Type B pancreatic cell (in vitro differentiated cells): ENCODE measurements around the gene ZNF503. TPM values are rescaled to one million over a fixed set of nuclear protein-coding genes. Genes with fewer than 3 reads are reported as not detected.

Experiments used
- DNase-seq: peaks from one replicate; pipeline ENCODE4 v3.0.0; 2021; ENCODE audit warnings: mixed read lengths; ENCODE audit not compliant: unreplicated experiment; ENCODE audit errors: extremely low spot score
- H3K27ac Mint-ChIP-seq: 2 replicates; pipeline ENCODE4 v1.8.0; 2021; ENCODE audit warnings: mild to moderate bottlenecking, mixed read lengths
- H3K27me3 Mint-ChIP-seq: 2 replicates; pipeline ENCODE4 v1.8.0; 2021; ENCODE audit warnings: mixed read lengths
- H3K36me3 Mint-ChIP-seq: 2 replicates; pipeline ENCODE4 v1.8.0; 2021; ENCODE audit warnings: mixed read lengths
- H3K4me1 Mint-ChIP-seq: one replicate; pipeline ENCODE4 v1.8.0; 2021; ENCODE audit warnings: mixed read lengths; ENCODE audit not compliant: unreplicated experiment
- H3K4me3 Mint-ChIP-seq: 2 replicates; pipeline ENCODE4 v1.8.0; 2021; ENCODE audit warnings: mild to moderate bottlenecking, mixed read lengths
- H3K9me3 Mint-ChIP-seq: 2 replicates; pipeline ENCODE4 v1.8.0; 2021; ENCODE audit warnings: mixed read lengths
- total RNA-seq: library from RNA; stranded (reverse); gene quantifications from 2 replicates; pipeline ENCODE4 v1.2.1, GENCODE V29; 2021; ENCODE audit warnings: low replicate concordance
- TF ChIP-seq, protein P1 (sequence below): fragments of 200-600 bp; sonication (generic); conservative IDR thresholded peaks from 2 replicates; pipeline ENCODE4 v1.5.0; 2021; ENCODE audit warnings: antibody characterized with exemption, mild to moderate bottlenecking

Gene ZNF503
- total RNA-seq, 1 donor from 2014 or later, result 88.4 TPM

GRCh38 chr10:75392744-75393143, 8.8 kb downstream of the ZNF503 start:
- DNase-seq, result no peak
- H3K27me3 Mint-ChIP-seq, result peaks cover 43% of the 10 kb centered on the region
- TF ChIP-seq, protein P1, sequence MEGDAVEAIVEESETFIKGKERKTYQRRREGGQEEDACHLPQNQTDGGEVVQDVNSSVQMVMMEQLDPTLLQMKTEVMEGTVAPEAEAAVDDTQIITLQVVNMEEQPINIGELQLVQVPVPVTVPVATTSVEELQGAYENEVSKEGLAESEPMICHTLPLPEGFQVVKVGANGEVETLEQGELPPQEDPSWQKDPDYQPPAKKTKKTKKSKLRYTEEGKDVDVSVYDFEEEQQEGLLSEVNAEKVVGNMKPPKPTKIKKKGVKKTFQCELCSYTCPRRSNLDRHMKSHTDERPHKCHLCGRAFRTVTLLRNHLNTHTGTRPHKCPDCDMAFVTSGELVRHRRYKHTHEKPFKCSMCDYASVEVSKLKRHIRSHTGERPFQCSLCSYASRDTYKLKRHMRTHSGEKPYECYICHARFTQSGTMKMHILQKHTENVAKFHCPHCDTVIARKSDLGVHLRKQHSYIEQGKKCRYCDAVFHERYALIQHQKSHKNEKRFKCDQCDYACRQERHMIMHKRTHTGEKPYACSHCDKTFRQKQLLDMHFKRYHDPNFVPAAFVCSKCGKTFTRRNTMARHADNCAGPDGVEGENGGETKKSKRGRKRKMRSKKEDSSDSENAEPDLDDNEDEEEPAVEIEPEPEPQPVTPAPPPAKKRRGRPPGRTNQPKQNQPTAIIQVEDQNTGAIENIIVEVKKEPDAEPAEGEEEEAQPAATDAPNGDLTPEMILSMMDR, result no peak
- H3K36me3 Mint-ChIP-seq, result peaks cover 30% of the 10 kb centered on the region
- peak overlapping the region; percentile 51 for H3K4me3 Mint-ChIP-seq
- peaks cover 12% of the 10 kb centered on the region for H3K4me1 Mint-ChIP-seq
- H3K9me3 Mint-ChIP-seq, result peaks cover 4% of the 10 kb centered on the region
- H3K27ac Mint-ChIP-seq, result peak overlapping the region; percentile 53

GRCh38 chr10:75392271-75392670, 9.3 kb downstream of the ZNF503 start:
- Mint-ChIP-seq H3K27me3 (peaks cover 44% of the 10 kb centered on the region), H3K27ac (no peak overlapping the region)

DNA sequence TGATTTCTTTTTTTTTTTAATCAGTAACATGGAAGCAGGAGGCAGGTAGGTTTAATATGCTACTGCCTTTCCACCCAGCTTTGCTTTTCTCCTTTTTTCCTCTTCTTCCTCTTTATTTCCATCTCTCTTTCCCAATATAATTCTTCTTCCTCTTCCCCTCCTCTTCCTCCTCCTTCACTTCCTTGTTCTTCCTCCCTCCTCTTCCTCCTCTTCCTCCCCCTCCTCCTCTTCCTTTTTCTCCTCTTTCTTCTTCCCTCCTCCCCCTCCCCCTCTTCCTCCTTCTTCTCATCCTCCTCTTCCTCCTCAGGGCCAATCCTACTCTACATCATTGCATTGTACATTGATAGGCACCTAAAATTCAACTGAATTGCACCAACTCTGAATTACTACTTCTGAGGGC, 11.4 kb downstream of the ZNF503 start:
- no peak for DNase-seq
- TF ChIP-seq, protein P1, result no peak
- peaks cover 43% of the 10 kb centered on the region for H3K36me3 Mint-ChIP-seq
- H3K9me3 Mint-ChIP-seq, result peaks cover 18% of the 10 kb centered on the region
- no peak overlapping the region for H3K27ac Mint-ChIP-seq
- H3K27me3 Mint-ChIP-seq, result peaks cover 49% of the 10 kb centered on the region
- H3K4me3 Mint-ChIP-seq, result no peak overlapping the region
- H3K4me1 Mint-ChIP-seq, result peaks cover 11% of the 10 kb centered on the region

More at GRCh38 chr10:75392271-75392670, 9.3 kb downstream of the ZNF503 start:
- no peak for DNase-seq
- peaks cover 12% of the 10 kb centered on the region for H3K4me1 Mint-ChIP-seq
- peaks cover 30% of the 10 kb centered on the region for H3K36me3 Mint-ChIP-seq
- TF ChIP-seq, protein P1, result no peak
- H3K9me3 Mint-ChIP-seq, result peaks cover 4% of the 10 kb centered on the region
- peak overlapping the region; percentile 51 for H3K4me3 Mint-ChIP-seq

DNA sequence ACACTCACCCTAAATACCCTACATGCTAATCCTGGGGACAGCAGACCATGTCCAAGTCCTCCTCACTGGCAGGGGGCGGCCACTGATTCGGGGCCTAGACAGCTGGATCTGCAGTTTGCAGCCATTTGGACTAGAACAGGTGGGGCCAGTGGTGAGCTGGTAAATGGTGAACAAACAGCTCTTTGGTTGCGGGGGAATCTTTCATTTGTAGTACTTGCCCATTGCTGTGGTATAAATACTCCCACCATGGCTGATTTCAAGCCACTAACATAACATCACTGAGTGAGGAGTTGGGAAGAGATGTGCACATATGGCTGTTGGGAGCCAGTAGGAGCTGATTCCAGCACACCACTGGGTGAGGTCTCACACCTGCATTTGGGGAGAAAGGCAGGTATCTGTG, 13.5 kb downstream of the ZNF503 start:
- Mint-ChIP-seq H3K4me3 (no peak overlapping the region), H3K27me3 (peaks cover 40% of the 10 kb centered on the region), H3K4me1 (no peaks in the 10 kb centered on the region), H3K27ac (no peak overlapping the region), H3K9me3 (peaks cover 18% of the 10 kb centered on the region), H3K36me3 (peaks cover 43% of the 10 kb centered on the region)
- TF ChIP-seq, protein P1, result no peak
- no peak for DNase-seq

GRCh38 chr10:75386128-75386527, 15.4 kb downstream of the ZNF503 start:
- Mint-ChIP-seq H3K36me3 (peaks cover 31% of the 10 kb centered on the region), H3K4me1 (no peaks in the 10 kb centered on the region), H3K9me3 (peaks cover 23% of the 10 kb centered on the region), H3K27ac (no peak overlapping the region), H3K27me3 (peaks cover 33% of the 10 kb centered on the region), H3K4me3 (no peak overlapping the region)
- DNase-seq, result no peak
- TF ChIP-seq, protein P1, result no peak

DNA sequence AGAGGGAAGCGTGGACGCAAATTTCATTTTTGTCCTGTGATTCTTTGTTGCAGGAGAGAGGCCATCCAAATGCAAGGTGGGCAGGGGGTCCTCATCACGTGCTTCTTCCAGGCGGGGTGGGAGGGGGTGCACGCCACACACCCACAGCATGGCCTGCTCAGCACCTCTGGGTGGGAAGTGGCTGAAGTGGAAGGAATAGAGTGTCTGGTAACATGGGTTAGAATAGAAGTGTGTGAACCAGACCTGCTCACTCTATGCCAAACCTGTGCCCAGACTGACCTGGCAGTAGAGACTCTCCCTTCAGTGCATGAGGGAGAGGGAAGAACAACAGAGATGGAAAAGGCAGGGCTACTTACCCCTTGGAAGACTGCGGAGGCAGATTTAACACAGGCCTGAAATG, 21.7 kb downstream of the ZNF503 start:
- TF ChIP-seq, protein P1, result no peak
- DNase-seq, result no peak
- H3K4me3 Mint-ChIP-seq, result no peak overlapping the region
- peaks cover 12% of the 10 kb centered on the region for H3K4me1 Mint-ChIP-seq
- no peak overlapping the region for H3K27ac Mint-ChIP-seq
- peaks cover 5% of the 10 kb centered on the region for H3K9me3 Mint-ChIP-seq
- H3K36me3 Mint-ChIP-seq, result peaks cover 4% of the 10 kb centered on the region
- peaks cover 40% of the 10 kb centered on the region for H3K27me3 Mint-ChIP-seq
